Tibial nerve (tissue), 4 donors: ENCODE results near the gene AGPAT3. TPM values are rescaled to one million over a fixed set of nuclear protein-coding genes. Genes with fewer than 3 reads are reported as not detected.

ENCODE experiments used
- DNase-seq, 2 donors: peaks; one replicate each; pipeline ENCODE4 v3.0.0-alpha.2; 2019; ENCODE audit warnings: low spot score in 2 of 2
- H3K27ac ChIP-seq, 4 donors: fragments of 200-600 bp; sonication (generic) in 3 of 4; one replicate each; pipeline ENCODE4 v1.5.1; 2017 to 2019; ENCODE audit warnings: mild to moderate bottlenecking in 1 of 4
- H3K27me3 ChIP-seq, 2 donors: fragments of 200-600 bp; sonication (generic) in 1 of 2; one replicate each; pipeline versions ENCODE4 v1.5.1 to v1.6.0; 2017 to 2019
- H3K36me3 ChIP-seq, 3 donors: fragments of 200-600 bp; sonication (generic); one replicate each; pipeline ENCODE4 v1.5.1; 2018 to 2019
- H3K4me1 ChIP-seq, 4 donors: fragments of 200-600 bp; sonication (generic) in 3 of 4; one replicate each; pipeline ENCODE4 v1.5.1; 2017 to 2019
- H3K4me3 ChIP-seq, 4 donors: fragments of 200-600 bp; sonication (generic) in 3 of 4; one replicate each; pipeline ENCODE4 v1.5.1; 2017 to 2019; ENCODE audit warnings: mild to moderate bottlenecking in 1 of 4, moderate library complexity in 1 of 4
- H3K9me3 ChIP-seq, 4 donors: fragments of 200-600 bp; sonication (generic) in 3 of 4; one replicate each; pipeline ENCODE4 v1.5.1; 2017 to 2019
- EP300 ChIP-seq, 2 donors: sonication (generic); formaldehyde crosslinking; IDR thresholded peaks; one replicate each; pipeline ENCODE4 v1.6.1; 2017; ENCODE audit warnings: antibody characterized with exemption in 2 of 2, mild to moderate bottlenecking in 1 of 2
- POLR2A ChIP-seq, 2 donors: fragments of 450-650 bp; IDR thresholded peaks; one replicate each; pipeline ENCODE4 v1.6.1; 2017; ENCODE audit warnings: antibody characterized with exemption in 2 of 2, mild to moderate bottlenecking in 2 of 2, moderate library complexity in 2 of 2
- WGBS, 2 donors: methylation state at CpG; one replicate each; pipeline ENCODE4 v1.1.5; 2018; 5-methylcytosine and 5-hydroxymethylcytosine counted together
- total RNA-seq, 4 donors: library from RNA; depleted of rRNA; stranded (reverse); fragments of >200 nt; gene quantifications; one replicate each; pipeline ENCODE4 v1.1.0, GENCODE V29; 2016
- TF ChIP-seq, protein P1 (sequence below), 5 experiments: fragments of 200-600 bp in 3 of 5; fragments of 450-650 bp in 2 of 5; sonication (generic) in 3 of 5; IDR thresholded peaks; one replicate each; pipeline ENCODE4 v1.5.1; 2016 to 2019; ENCODE audit warnings: antibody characterized with exemption in 5 of 5, mild to moderate bottlenecking in 3 of 5, moderate library complexity in 2 of 5

Gene AGPAT3
- total RNA-seq, 4 donors from 2014 or later = 29.9 to 45.6 (median 36.4) TPM

DNA sequence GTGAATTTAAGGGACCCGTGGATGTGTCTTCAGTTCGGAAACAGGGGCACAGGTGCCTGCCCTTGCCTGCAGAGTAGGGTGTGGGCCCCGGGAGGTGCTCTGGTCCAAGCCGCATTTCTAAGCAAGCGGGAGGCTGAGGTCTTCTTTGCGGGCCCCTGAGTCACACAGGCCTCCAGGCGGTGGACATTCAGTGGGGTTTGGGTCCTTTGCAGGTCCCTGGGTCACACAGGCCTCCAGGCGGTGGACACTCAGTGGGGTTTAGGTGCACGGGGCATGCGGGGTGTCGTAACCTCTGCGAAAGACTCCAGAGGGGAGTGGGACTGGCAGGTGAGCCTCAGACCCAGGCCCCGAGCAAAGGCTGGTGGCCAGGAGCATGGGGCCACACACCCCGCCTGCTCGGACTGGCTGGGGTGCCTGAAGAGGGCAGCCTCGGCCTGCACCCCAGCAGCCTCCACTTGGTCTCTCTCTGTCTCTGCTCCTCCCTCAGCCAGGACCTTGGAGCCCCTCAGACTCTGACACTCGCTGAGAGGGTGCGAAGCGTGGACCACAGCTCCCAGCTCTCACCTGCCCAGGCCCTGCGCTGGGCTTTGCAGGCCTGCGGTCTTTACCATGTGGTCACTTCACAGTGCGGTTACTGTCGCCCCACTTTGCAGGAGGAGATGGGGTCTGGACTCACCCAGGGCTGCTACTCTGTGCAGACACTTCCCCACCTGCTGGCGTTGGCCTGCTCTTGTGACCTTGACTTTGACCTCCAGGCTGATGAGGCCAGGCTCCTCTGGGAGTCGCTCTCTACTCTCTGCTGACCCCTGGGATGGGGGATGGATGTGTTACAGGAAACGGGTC is 6.0 kb upstream of the AGPAT3 start:
- Histone ChIP-seq H3K9me3 (no peaks in the 10 kb centered on the region), H3K36me3 (no peaks in the 10 kb centered on the region), H3K4me1 (peaks cover 0 to 9% (median 2%) of the 10 kb centered on the region in 4 donors), H3K4me3 (no peak overlapping the region), H3K27ac (no peak overlapping the region), H3K27me3 (no peaks in the 10 kb centered on the region)
- TF ChIP-seq, protein P1, sequence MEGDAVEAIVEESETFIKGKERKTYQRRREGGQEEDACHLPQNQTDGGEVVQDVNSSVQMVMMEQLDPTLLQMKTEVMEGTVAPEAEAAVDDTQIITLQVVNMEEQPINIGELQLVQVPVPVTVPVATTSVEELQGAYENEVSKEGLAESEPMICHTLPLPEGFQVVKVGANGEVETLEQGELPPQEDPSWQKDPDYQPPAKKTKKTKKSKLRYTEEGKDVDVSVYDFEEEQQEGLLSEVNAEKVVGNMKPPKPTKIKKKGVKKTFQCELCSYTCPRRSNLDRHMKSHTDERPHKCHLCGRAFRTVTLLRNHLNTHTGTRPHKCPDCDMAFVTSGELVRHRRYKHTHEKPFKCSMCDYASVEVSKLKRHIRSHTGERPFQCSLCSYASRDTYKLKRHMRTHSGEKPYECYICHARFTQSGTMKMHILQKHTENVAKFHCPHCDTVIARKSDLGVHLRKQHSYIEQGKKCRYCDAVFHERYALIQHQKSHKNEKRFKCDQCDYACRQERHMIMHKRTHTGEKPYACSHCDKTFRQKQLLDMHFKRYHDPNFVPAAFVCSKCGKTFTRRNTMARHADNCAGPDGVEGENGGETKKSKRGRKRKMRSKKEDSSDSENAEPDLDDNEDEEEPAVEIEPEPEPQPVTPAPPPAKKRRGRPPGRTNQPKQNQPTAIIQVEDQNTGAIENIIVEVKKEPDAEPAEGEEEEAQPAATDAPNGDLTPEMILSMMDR (IDR thresholded peaks at IDR 0.05) = no peak
- TF ChIP-seq EP300 (IDR thresholded peaks at IDR 0.05) (no peak), POLR2A (IDR thresholded peaks at IDR 0.05) (no peak)
- no peak for DNase-seq
- WGBS, 2 donors = 85 to 86% methylated on average over 9 to 23 of the region's 26 CpGs

DNA sequence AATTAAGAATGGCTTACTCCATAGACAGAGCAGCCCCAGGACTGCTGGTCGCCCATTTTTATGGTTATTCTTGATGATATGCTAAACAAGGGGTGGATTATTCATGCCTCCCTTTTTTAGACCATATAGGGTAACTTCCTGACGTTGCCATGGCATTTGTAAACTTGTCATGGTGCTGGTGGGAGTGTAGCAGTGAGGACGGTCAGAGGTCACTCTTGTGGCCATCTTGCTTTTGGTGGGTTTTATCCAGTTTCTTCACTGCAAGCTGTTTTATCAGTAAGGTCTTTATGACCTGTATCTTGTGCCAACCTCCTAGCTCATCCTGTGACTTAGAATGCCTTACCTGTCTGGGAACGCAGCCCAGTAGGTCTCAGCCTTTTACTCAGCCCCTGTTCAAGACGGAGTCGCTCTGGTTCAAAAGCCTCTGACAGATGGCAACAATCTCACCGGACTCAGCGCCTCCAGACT is 5.2 kb upstream of the AGPAT3 start:
- WGBS, 2 donors = 65 to 78% methylated on average over 8 of the region's 8 CpGs
- TF ChIP-seq POLR2A (IDR thresholded peaks at IDR 0.05) (no peak), EP300 (IDR thresholded peaks at IDR 0.05) (no peak)
- DNase-seq = no peak
- Histone ChIP-seq H3K36me3 (no peaks in the 10 kb centered on the region), H3K27ac (no peak overlapping the region), H3K9me3 (no peaks in the 10 kb centered on the region), H3K4me1 (peaks cover 0 to 12% (median 3%) of the 10 kb centered on the region in 4 donors), H3K4me3 (no peak overlapping the region), H3K27me3 (no peaks in the 10 kb centered on the region)

DNA sequence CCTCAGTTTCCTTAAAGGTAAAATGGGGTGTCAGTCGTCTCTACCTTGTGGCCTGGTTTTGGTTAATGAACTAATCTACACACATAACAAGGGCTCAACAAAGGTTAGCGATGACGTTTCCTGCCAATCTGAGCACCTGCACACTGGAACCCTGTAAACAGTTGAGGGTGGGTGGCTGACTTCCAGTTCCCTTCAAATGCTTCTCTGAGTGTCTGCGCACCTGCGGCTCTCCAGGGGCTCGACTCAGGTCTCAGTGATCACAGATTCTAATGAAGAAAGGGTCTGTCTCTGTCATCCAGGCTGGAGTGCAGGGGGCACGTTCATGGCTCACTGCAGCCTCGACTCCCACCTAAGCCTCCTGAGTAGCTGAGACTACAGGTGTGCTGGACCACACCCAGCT is 3.3 kb upstream of the AGPAT3 start:
- DNase-seq = no peak

DNA sequence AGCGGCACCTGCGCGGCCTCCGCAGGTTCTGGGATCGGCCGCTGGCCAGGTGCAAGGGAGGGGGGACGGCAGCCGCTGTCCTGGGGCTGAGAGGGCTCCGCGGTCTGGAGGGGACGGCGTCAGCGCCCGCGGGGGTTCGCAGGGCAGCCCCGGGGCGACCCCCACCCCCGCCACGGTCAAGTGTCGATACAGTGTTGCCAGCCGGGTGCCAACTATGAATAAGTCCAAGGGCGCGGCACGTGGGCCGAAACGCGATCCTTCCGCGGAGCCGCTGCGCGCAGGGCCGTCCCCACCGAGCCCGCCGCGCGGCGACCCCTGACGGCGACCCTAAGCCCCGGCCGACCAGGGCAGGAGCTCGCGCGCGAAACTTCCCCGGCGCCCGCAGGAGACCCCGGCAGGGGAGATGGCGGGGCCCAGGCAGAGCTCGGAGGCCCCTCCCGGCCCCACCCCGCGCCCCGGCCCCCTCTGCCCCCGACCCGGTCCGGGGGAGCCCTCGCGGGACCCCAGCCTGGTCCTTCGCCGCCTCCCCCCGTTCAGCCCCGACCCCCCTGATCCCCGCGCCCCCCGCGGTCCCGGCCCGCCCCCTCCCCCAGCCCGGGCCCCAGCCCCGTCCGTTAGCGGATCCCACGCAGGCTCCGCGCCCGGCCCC is 586 bp upstream of the AGPAT3 start:
- Histone ChIP-seq H3K27ac (peak overlapping the region; percentile 30 to 93 (median 70)), H3K27me3 (no peaks in the 10 kb centered on the region), H3K4me3 (peak overlapping the region; percentile 35 to 83 (median 74)), H3K9me3 (no peaks in the 10 kb centered on the region), H3K36me3 (peaks cover 0 to 3% (median 0%) of the 10 kb centered on the region in 3 donors), H3K4me1 (peaks cover 0 to 38% (median 14%) of the 10 kb centered on the region in 4 donors)
- 0% methylated on average over 29 of the region's 81 CpGs; no CpG with 5 or more reads in 1 of the 2 donors for WGBS, 2 donors
- no peak for DNase-seq
- TF ChIP-seq EP300 (IDR thresholded peaks at IDR 0.05) (no peak), POLR2A (IDR thresholded peaks at IDR 0.05) (no peak)
- TF ChIP-seq, protein P1 (IDR thresholded peaks at IDR 0.05) = no peak

More for the DNA sequence above, 3.3 kb upstream of the AGPAT3 start:
- no peak overlapping the region for H3K4me3 ChIP-seq
- H3K27me3 ChIP-seq = no peaks in the 10 kb centered on the region
- TF ChIP-seq EP300 (IDR thresholded peaks at IDR 0.05) = no peak
- TF ChIP-seq, protein P1 (IDR thresholded peaks at IDR 0.05) = no peak
- TF ChIP-seq POLR2A (IDR thresholded peaks at IDR 0.05) = no peak
- H3K36me3 ChIP-seq = no peaks in the 10 kb centered on the region
- no peaks in the 10 kb centered on the region for H3K9me3 ChIP-seq
- H3K4me1 ChIP-seq = peaks cover 0 to 18% (median 8%) of the 10 kb centered on the region in 4 donors
- no peak overlapping the region for H3K27ac ChIP-seq
- WGBS, 2 donors = 83 to 90% methylated on average over 8 of the region's 8 CpGs

DNA sequence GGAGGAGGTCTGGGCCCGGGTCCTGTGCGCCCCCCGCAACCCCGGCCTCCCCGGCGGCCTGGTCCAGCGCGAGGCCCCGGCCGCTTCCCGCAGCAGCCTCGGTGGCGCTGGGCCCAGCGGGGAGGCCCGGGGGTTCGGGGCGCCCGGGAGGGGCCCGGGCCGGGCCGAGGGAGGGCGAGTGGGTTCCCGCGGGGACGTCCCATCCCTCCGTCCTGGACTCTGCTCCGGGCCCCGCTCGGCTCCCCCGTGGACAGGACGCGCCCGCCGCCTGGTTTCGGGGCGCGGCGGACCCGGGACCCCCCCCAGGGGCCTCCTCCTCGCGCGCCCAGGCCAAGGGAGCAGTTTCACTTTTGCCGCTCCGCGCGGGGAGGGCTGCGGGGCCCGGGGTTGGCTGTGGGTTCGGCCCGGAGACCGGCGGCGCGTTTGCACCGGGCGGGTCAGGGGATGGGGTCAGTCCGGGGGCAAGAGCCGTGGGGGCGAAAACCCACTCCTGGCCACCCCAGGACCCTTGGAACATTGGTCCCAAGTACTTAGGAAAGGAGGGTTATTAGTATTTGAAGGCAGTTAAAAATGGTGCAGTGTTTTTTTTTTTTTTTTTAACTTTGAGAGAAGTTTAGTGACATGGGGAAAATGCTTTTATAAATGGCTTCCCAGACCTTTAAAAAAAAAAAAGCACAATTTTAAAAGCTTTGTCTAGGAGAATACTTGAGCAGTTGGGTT is 677 bp downstream of the AGPAT3 start:
- Histone ChIP-seq H3K9me3 (no peaks in the 10 kb centered on the region), H3K27me3 (no peaks in the 10 kb centered on the region), H3K4me1 (peaks cover 0 to 36% (median 14%) of the 10 kb centered on the region in 4 donors), H3K36me3 (peaks cover 0 to 3% (median 0%) of the 10 kb centered on the region in 3 donors), H3K27ac (peak overlapping the region; percentile 87 to 97 (median 92)), H3K4me3 (peak overlapping the region; percentile 73 to 85 (median 82))
- no peak for DNase-seq
- TF ChIP-seq EP300 (IDR thresholded peaks at IDR 0.05) = no peak
- no peak for TF ChIP-seq POLR2A (IDR thresholded peaks at IDR 0.05)
- TF ChIP-seq, protein P1 (IDR thresholded peaks at IDR 0.05) = no peak
- WGBS, 2 donors = 0 to 2% methylated on average over 21 to 29 of the region's 59 CpGs
